Progenitor cell of endocrine pancreas (in vitro differentiated cells): ENCODE measurements around the gene ECSIT. TPM values are rescaled to one million over a fixed set of nuclear protein-coding genes. Genes with fewer than 3 reads are reported as not detected.
"Not testable (repeated sequence)": the region's sequence is repeated elsewhere in the genome, so short reads cannot be mapped to it uniquely, and the experiment has no call there.

Experiments
- DNase-seq: peaks from one replicate; pipeline ENCODE4 v3.0.0; 2021; ENCODE audit warnings: low spot score; ENCODE audit not compliant: unreplicated experiment
- H3K27ac Mint-ChIP-seq: 2 replicates; pipeline ENCODE4 v1.8.0; 2021; ENCODE audit warnings: mild to moderate bottlenecking, moderate library complexity, mixed read lengths
- H3K27me3 Mint-ChIP-seq: 2 replicates; pipeline ENCODE4 v1.8.0; 2021; ENCODE audit warnings: mixed read lengths
- H3K36me3 Mint-ChIP-seq: 2 replicates; pipeline ENCODE4 v1.8.0; 2022; ENCODE audit warnings: mixed read lengths; ENCODE audit not compliant: insufficient read depth
- H3K4me1 Mint-ChIP-seq: 2 replicates; pipeline ENCODE4 v1.8.0; 2021; ENCODE audit warnings: low read depth, mixed read lengths
- H3K4me3 Mint-ChIP-seq: 2 replicates; pipeline ENCODE4 v1.8.0; 2021; ENCODE audit warnings: low read depth, mild to moderate bottlenecking, moderate library complexity, mixed read lengths
- H3K9me3 Mint-ChIP-seq: 2 replicates; pipeline ENCODE4 v1.8.0; 2021; ENCODE audit warnings: low read depth, mixed read lengths
- CTCF ChIP-seq: fragments of 200-600 bp; sonication (generic); IDR thresholded peaks from one replicate; pipeline ENCODE4 v1.5.0; 2021; ENCODE audit warnings: antibody characterized with exemption, mild to moderate bottlenecking; ENCODE audit not compliant: unreplicated experiment
- total RNA-seq: library from RNA; stranded (reverse); gene quantifications from 2 replicates; pipeline ENCODE4 v1.2.1, GENCODE V29; 2021

Gene ECSIT
- total RNA-seq, 1 donor from 2014 or later, result 38.5 TPM

GRCh38 chr19:11570039-11570462 lies 41.1 kb upstream of the ECSIT start:
- no peaks in the 10 kb centered on the region for H3K4me1 Mint-ChIP-seq
- H3K36me3 Mint-ChIP-seq, result no peaks in the 10 kb centered on the region
- no peak overlapping the region for H3K4me3 Mint-ChIP-seq
- H3K27ac Mint-ChIP-seq, result no peak overlapping the region
- no peaks in the 10 kb centered on the region for H3K27me3 Mint-ChIP-seq
- no peaks in the 10 kb centered on the region for H3K9me3 Mint-ChIP-seq
- no peak for TF ChIP-seq CTCF
- no peak for DNase-seq

GRCh38 chr19:11566164-11566563 lies 37.2 kb upstream of the ECSIT start:
- no peak overlapping the region for H3K27ac Mint-ChIP-seq
- no peaks in the 10 kb centered on the region for H3K4me1 Mint-ChIP-seq
- no peaks in the 10 kb centered on the region for H3K9me3 Mint-ChIP-seq
- no peak overlapping the region for H3K4me3 Mint-ChIP-seq
- DNase-seq, result no peak
- TF ChIP-seq CTCF, result no peak
- no peaks in the 10 kb centered on the region for H3K36me3 Mint-ChIP-seq
- H3K27me3 Mint-ChIP-seq, result no peaks in the 10 kb centered on the region

- H3K27ac Mint-ChIP-seq, DNase-seq, H3K9me3 Mint-ChIP-seq, H3K27me3 Mint-ChIP-seq, H3K36me3 Mint-ChIP-seq, H3K4me1 Mint-ChIP-seq, H3K4me3 Mint-ChIP-seq: not testable (repeated sequence)
Observed at GRCh38 chr19:11565649-11565980, 36.7 kb upstream of the ECSIT start.

GRCh38 chr19:11564082-11564807 lies 35.3 kb upstream of the ECSIT start:
- H3K9me3 Mint-ChIP-seq, H3K36me3 Mint-ChIP-seq, H3K4me1 Mint-ChIP-seq, H3K27me3 Mint-ChIP-seq, H3K4me3 Mint-ChIP-seq, DNase-seq: not testable (repeated sequence)
- peak overlapping the region; percentile 26 for H3K27ac Mint-ChIP-seq

- no peak for DNase-seq
- Mint-ChIP-seq H3K4me1 (peaks cover 11% of the 10 kb centered on the region), H3K4me3 (no peak overlapping the region), H3K27me3 (no peaks in the 10 kb centered on the region), H3K9me3 (no peaks in the 10 kb centered on the region), H3K27ac (peak overlapping the region; percentile 71), H3K36me3 (no peaks in the 10 kb centered on the region)
- no peak for TF ChIP-seq CTCF
Observed at GRCh38 chr19:11563532-11563931, 34.6 kb upstream of the ECSIT start.

- H3K27me3 Mint-ChIP-seq, result no peaks in the 10 kb centered on the region
- no peaks in the 10 kb centered on the region for H3K9me3 Mint-ChIP-seq
- peaks cover 3% of the 10 kb centered on the region for H3K36me3 Mint-ChIP-seq
- TF ChIP-seq CTCF, result peak; percentile 66
- peak overlapping the region; percentile 68 for H3K27ac Mint-ChIP-seq
- DNase-seq, result peak; percentile 21
- peak overlapping the region; percentile 77 for H3K4me3 Mint-ChIP-seq
- peaks cover 19% of the 10 kb centered on the region for H3K4me1 Mint-ChIP-seq
Observed at GRCh38 chr19:11560404-11561051, 31.6 kb upstream of the ECSIT start.
